ENCODE data around the gene GP1BB.

- TF ChIP-seq CTCF (conservative IDR thresholded peaks at IDR 0.05 in 1 of 2, IDR thresholded peaks at IDR 0.05 in 1 of 2; ENCODE audit: extremely low read depth in 1 of 2, insufficient read depth in 1 of 2, low read depth in 1 of 2, low read length in 2 of 2) (no peak), EZH2 (IDR thresholded peaks at IDR 0.05; ENCODE audit: borderline replicate concordance, low read length) (no peak)
Measured at GRCh38 chr22:19674929-19675253, 48.4 kb upstream of the GP1BB start.

Data from mammary epithelial cell (primary cell).